Urinary bladder (tissue), 4 donors: ENCODE data around the gene HCN1. TPM values are rescaled to one million over a fixed set of nuclear protein-coding genes. Genes with fewer than 3 reads are reported as not detected.

ENCODE experiments used
- DNase-seq: peaks from one replicate; pipeline ENCODE4 v3.0.0-alpha.2; 2015; ENCODE audit errors: extremely low spot score
- H3K27ac ChIP-seq: one replicate; pipeline ENCODE4 v1.5.1; 2013; ENCODE audit warnings: low read depth, mild to moderate bottlenecking, moderate library complexity
- H3K36me3 ChIP-seq: one replicate; pipeline ENCODE4 v1.6.1; 2013; ENCODE audit warnings: mild to moderate bottlenecking, moderate library complexity; ENCODE audit not compliant: insufficient read depth
- H3K4me1 ChIP-seq: one replicate; pipeline ENCODE4 v1.6.1; 2013; ENCODE audit warnings: mild to moderate bottlenecking, moderate library complexity; ENCODE audit not compliant: insufficient read depth
- H3K4me3 ChIP-seq: one replicate; pipeline ENCODE4 v1.5.1; 2013; ENCODE audit warnings: low read depth, low read length
- WGBS: extraction: QIAGEN DNeasy Blood & Tissue Kit; methylation state at CpG from one replicate; pipeline ENCODE4 v1.1.7; 2013; 5-methylcytosine and 5-hydroxymethylcytosine counted together
- polyA plus RNA-seq: library from polyadenylated mRNA; stranded (reverse); fragments of 200-250 nt; gene quantifications from one replicate; pipeline ENCODE4 v1.2.3, GENCODE V29; 2013
- total RNA-seq: library from RNA; depleted of rRNA; stranded (reverse); fragments of >200 nt; gene quantifications from one replicate; pipeline ENCODE4 v1.2.3, GENCODE V29; 2014
- donor health status: healthy with polysubstance abuse.
- donor health status: healthy.

HCN1 gene
- total and polyA plus RNA-seq, 2 donors = 0.04 to 0.26 TPM

DNA sequence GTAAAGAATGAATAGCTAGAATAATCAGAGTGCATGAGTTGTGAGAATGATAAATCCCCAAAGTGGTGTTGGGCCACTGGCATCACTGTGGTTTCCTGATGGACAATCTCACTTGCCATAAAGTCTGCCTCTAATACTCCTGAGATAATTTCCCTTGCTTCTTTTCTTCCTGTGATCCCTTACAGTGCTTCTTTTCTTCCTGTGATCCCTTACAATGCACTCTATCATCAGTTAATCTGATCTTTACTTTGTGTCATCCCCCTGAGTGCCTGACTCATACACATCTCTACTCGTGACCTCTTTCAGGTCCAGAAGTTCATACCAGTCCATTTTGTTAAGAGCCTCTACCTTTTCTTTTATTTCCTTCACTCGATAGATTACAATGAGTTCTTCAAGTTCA is 418.3 kb downstream of the HCN1 start:
- Histone ChIP-seq H3K4me1 (no peaks in the 10 kb centered on the region), H3K36me3 (no peaks in the 10 kb centered on the region), H3K4me3 (no peak overlapping the region), H3K27ac (no peak overlapping the region)
- no peak for DNase-seq
- WGBS = 68% methylated on average over 2 of the region's 2 CpGs

DNA sequence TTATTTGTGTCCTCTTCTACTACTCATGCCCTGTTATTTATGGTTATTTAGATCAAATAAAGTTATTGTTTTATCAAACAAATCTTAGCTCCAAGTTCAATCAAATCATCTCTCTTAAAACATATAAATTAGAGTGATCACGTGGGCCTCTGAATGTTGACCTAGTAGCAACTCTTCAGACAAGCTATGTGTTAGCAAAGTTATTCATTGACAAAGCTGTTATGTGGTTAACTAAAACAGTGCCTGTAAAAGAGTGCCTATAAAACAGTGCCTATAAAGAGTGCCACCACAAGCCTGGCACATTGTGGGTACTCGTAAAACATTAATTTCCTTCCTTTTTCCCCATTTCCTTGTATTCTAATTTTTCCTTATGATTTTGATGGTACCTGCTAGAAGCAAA is 421.9 kb downstream of the HCN1 start:
- 50% methylated on average over 2 of the region's 2 CpGs for WGBS
- Histone ChIP-seq H3K4me3 (no peak overlapping the region), H3K4me1 (no peaks in the 10 kb centered on the region)

DNA sequence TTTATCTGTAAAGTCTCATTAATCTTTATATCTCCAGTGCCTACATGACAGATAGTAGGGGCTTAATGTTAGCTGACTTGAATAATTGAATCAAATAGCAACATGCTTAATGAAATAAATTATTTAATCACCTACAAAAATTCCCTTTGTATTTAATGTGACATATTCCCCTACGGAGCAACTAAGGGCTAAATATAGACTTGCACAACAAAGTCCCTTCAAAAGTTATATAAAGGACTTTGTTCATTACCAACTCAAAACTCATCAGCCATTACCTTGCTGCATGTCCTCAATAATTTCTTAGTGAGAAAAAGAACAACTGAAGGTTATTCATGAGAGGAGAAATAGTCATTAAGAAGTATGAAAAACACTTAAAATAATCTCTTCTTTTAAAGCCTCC is 424.6 kb downstream of the HCN1 start:
- Histone ChIP-seq H3K27ac (no peak overlapping the region), H3K4me1 (no peaks in the 10 kb centered on the region), H3K4me3 (no peak overlapping the region), H3K36me3 (no peaks in the 10 kb centered on the region)
- no peak for DNase-seq
- WGBS = 57% methylated on average over 1 of the region's 1 CpG

More for the DNA sequence above, 421.9 kb downstream of the HCN1 start:
- no peak for DNase-seq
- Histone ChIP-seq H3K27ac (no peak overlapping the region), H3K36me3 (no peaks in the 10 kb centered on the region)

DNA sequence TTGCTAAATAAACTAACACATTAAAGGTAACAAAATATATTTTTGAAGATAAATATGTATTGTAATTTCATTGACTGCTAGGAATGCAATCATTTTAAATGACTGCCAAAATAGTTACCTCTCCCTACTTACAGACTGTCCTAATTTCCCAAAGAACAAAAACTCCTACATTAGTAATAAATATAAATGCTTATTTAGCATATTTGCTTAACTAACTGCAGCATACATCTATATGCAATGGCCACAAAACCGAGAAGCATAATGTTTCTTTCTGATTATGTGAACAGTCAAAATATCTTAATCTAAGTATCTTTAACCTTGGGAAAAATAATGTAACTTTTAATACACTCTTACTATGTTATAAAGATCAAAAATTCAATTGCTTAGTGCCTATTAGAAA is 431.7 kb downstream of the HCN1 start:
- Histone ChIP-seq H3K4me1 (no peaks in the 10 kb centered on the region), H3K27ac (no peak overlapping the region), H3K4me3 (no peak overlapping the region), H3K36me3 (no peaks in the 10 kb centered on the region)
- DNase-seq = no peak
- WGBS = 84% methylated on average over 1 of the region's 1 CpG

DNA sequence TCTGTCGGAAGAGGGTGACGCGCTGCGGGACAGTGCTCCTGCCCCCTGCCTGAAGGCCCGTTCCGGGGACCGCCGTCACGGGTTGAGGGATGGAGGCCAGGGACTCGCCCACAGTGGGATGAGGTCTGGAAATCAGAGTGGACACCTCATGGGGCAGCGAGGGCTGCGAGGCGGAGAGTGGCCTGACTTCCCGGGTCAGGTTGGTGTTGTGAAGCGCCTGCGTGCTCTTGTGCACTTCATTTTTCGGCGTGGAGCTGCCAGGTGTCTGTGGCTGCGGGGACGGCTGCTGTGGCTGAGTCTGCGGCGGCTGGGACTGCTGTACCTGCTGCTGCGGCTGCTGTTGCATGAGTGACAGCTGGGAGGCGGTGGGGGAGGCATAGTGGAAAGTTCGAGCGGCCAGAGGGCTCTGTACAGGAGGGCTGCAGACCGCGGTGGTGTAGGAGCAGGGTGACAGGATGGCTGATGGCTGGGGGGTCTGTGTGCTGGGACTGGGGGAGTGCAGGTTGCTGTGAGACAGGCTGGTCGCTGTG is 434.1 kb downstream of the HCN1 start:
- WGBS = 95% methylated on average over 29 of the region's 29 CpGs
- DNase-seq = no peak
- H3K36me3 ChIP-seq = no peaks in the 10 kb centered on the region
- no peak overlapping the region for H3K27ac ChIP-seq
- no peaks in the 10 kb centered on the region for H3K4me1 ChIP-seq
- H3K4me3 ChIP-seq = no peak overlapping the region

DNA sequence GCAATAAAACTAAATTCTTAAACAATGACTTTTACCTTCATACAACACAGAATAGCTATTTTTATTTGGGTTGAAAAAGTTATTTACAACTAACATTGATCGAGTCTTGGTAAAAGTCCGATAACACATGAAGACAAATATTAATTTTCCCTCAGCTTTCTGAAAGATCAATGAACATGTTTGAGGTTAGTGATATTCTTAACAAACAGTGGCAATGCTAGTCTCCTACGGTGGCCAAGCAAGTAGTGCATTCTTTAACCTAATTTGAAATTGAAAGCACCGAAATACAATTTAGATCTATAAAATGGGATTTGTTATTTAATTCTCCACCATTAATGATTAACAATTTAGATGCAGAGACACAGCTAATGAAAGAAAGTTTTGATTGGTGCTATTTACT is 435.1 kb downstream of the HCN1 start:
- Histone ChIP-seq H3K36me3 (no peaks in the 10 kb centered on the region), H3K4me3 (no peak overlapping the region), H3K27ac (no peak overlapping the region), H3K4me1 (no peaks in the 10 kb centered on the region)
- no peak for DNase-seq
- 91% methylated on average over 4 of the region's 4 CpGs for WGBS

DNA sequence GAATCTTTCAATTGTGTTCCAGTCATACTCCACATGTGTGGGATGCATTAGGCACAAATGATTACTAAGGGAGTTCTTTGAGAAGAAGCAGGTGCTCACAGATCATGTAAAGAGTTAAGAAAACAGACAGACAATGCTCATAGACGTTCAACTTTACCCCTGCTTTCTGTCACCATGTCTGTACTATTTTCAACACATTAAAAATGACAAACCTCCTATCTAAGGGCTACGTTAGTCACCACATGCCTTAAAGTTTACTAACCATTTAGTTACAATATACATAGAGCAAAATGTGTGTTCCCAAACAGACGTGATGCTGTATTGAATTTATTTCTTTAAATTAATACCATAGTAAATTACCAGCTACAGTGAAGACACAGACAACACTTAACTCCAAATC is 435.9 kb downstream of the HCN1 start:
- 38% methylated on average over 3 of the region's 3 CpGs for WGBS
- H3K4me3 ChIP-seq = no peak overlapping the region
- no peak for DNase-seq
- H3K4me1 ChIP-seq = no peaks in the 10 kb centered on the region
- H3K36me3 ChIP-seq = no peaks in the 10 kb centered on the region
- no peak overlapping the region for H3K27ac ChIP-seq

DNA sequence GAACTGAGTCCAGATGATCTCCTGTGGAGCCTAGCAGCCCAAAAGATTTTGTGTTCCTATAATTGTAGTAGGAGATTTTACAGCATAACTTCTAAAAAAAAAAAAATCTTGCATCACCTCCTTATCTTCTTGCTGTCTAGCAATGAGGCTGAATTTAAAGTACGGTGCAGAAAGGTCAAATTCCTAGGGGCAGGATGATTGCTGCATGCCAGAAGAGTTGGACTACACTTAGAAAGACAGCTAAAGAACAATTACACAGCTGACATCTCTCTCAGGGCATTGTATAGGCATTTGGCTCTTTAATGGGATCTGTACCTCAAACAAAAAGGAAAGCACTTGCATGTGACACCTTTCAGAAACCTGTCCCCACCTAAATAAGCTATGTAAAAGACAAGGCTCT is 443.2 kb downstream of the HCN1 start:
- no peak for DNase-seq
- no peaks in the 10 kb centered on the region for H3K4me1 ChIP-seq
- no peak overlapping the region for H3K27ac ChIP-seq
- WGBS = 22% methylated on average over 1 of the region's 1 CpG
- no peaks in the 10 kb centered on the region for H3K36me3 ChIP-seq
- H3K4me3 ChIP-seq = no peak overlapping the region

DNA sequence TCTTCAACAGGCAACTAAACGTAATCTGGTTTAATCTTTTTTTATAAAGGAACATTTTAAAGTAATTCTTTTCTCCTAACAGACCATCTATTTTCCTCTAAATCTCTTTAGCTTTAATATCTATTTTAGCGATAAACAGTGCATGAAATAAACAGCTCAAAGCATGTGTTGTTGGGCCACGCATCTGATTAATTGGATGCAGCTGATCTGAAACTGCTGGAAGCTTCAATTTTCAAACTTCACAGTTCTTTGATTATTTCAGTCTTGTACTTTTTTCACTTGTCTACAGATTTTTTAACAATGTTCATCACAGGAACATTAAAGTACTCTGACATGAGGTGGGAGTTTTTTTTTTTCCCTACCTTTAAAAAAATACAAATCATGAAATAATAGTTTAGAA is 443.6 kb downstream of the HCN1 start:
- no peaks in the 10 kb centered on the region for H3K4me1 ChIP-seq
- H3K4me3 ChIP-seq = no peak overlapping the region
- no peaks in the 10 kb centered on the region for H3K36me3 ChIP-seq
- no peak overlapping the region for H3K27ac ChIP-seq
- DNase-seq = no peak
- WGBS = 35% methylated on average over 3 of the region's 3 CpGs

DNA sequence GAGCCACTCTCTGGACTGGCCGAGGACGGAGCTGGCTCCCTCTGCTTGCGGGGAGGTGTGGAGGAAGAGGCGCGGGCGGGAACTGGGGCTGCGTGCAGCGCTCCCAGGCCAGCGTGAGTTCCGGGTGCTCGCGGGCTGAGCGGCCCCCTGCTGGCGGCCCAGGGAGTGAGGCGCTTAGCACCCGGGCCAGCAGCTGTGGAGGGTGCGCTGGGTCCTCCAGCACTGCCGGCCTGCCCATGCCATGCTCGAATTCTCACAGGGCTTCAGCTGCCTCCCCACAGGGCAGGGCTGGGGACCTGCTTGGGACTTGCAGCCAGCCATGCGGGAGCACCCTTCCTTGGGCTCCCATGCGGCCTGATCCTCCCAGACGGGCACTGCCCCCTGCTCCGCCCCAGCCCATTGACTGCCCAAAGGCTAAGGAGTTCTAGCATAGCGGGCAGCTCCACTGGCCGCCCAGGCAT is 470.6 kb downstream of the HCN1 start:
- no peak overlapping the region for H3K4me3 ChIP-seq
- DNase-seq = no peak
- WGBS = 96% methylated on average over 25 of the region's 25 CpGs

DNA sequence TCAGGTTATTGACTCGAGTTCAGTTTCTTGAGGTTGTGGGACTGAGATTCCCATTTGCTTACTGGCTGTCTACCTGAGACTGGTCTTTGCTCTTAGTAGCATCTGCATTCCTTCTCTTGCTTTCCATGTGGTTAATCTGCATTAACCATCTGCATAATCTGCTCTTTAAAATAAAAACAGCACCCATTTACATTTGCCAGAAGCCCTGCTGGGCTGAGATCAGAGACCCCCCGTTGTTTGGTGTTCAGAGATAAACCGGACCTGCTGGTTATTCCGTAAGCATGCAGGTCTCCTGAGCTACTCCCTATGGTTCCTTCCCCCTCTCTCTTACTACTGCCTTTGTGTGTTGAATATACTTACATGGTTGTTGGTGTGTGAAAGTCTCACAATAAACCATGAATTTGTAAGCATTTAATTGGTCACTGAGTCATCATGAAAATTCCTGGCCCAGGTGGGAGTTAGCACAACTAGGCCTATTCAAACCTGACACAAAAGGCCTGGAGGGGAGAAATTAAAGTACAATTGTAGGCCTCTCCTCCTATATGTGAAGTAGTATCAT is 490.7 kb downstream of the HCN1 start:
- WGBS = 79% methylated on average over 4 of the region's 4 CpGs
- no peaks in the 10 kb centered on the region for H3K36me3 ChIP-seq
- H3K4me3 ChIP-seq = no peak overlapping the region
- no peak overlapping the region for H3K27ac ChIP-seq
- DNase-seq = no peak
- H3K4me1 ChIP-seq = no peaks in the 10 kb centered on the region

More for the DNA sequence above, 470.6 kb downstream of the HCN1 start:
- Histone ChIP-seq H3K27ac (no peak overlapping the region), H3K4me1 (no peaks in the 10 kb centered on the region), H3K36me3 (no peaks in the 10 kb centered on the region)
